GM18873 (cell line): ENCODE results near the gene GRIA1.

Source experiments
- ATAC-seq: cut with Tn5 transposase; IDR thresholded peaks from one replicate; pipeline ENCODE4 v1.9.1; 2021; ENCODE audit warnings: mild to moderate bottlenecking, moderate library complexity, moderate number of reproducible peaks; ENCODE audit not compliant: unreplicated experiment, low FRiP score

The GRIA1 gene

GRCh38 chr5:153543288-153543687 lies 52.8 kb downstream of the GRIA1 start:
- ATAC-seq = no peak

- ATAC-seq = no peak
Observed at GRCh38 chr5:153543959-153544470, 53.5 kb downstream of the GRIA1 start.

- no peak for ATAC-seq
Observed at GRCh38 chr5:153544706-153545105, 54.2 kb downstream of the GRIA1 start.

- no peak for ATAC-seq
Observed at GRCh38 chr5:153546566-153546965, 56.1 kb downstream of the GRIA1 start.

- no peak for ATAC-seq
Observed at GRCh38 chr5:153551537-153552079, 61.1 kb downstream of the GRIA1 start.

- ATAC-seq = no peak
Observed at GRCh38 chr5:153552886-153553285, 62.4 kb downstream of the GRIA1 start.

GRCh38 chr5:153555420-153556114 lies 65.1 kb downstream of the GRIA1 start:
- no peak for ATAC-seq

- no peak for ATAC-seq
Observed at GRCh38 chr5:153558957-153559356, 68.5 kb downstream of the GRIA1 start.

GRCh38 chr5:153559926-153560325 lies 69.5 kb downstream of the GRIA1 start:
- no peak for ATAC-seq

- ATAC-seq = no peak
Observed at GRCh38 chr5:153562189-153562588, 71.7 kb downstream of the GRIA1 start.

GRCh38 chr5:153565822-153566221 lies 75.4 kb downstream of the GRIA1 start:
- no peak for ATAC-seq

- ATAC-seq = no peak
Observed at GRCh38 chr5:153569036-153569435, 78.6 kb downstream of the GRIA1 start.

- no peak for ATAC-seq
Observed at GRCh38 chr5:153571162-153571561, 80.7 kb downstream of the GRIA1 start.

- ATAC-seq = no peak
Observed at GRCh38 chr5:153572411-153573145, 82.1 kb downstream of the GRIA1 start.

- no peak for ATAC-seq
Observed at GRCh38 chr5:153573326-153574033, 83.0 kb downstream of the GRIA1 start.

GRCh38 chr5:153584126-153584959 lies 93.9 kb downstream of the GRIA1 start:
- no peak for ATAC-seq

GRCh38 chr5:153584960-153585359 lies 94.5 kb downstream of the GRIA1 start:
- no peak for ATAC-seq

GRCh38 chr5:153585622-153586277 lies 95.3 kb downstream of the GRIA1 start:
- no peak for ATAC-seq

- no peak for ATAC-seq
Observed at GRCh38 chr5:153592081-153592480, 101.6 kb downstream of the GRIA1 start.

GRCh38 chr5:153594785-153595184 lies 104.3 kb downstream of the GRIA1 start:
- ATAC-seq = no peak
